HL-60 (cell line): ENCODE measurements around the gene ZC3H7A.

Experiments used
- DNase-seq, 2 experiments: peaks; one replicate each; pipeline ENCODE4 v3.0.0-alpha.2; 2010 to 2020; ENCODE audit warnings: low read depth in 1 of 2, low spot score in 1 of 2
- H3K27ac ChIP-seq: fragments of 250-450 bp; sonication (Bioruptor Pico); replicated peaks from 2 replicates; pipeline ENCODE4 v1.5.1; 2020; ENCODE audit warnings: mild to moderate bottlenecking, moderate library complexity
- H3K27me3 ChIP-seq: fragments of 250-450 bp; sonication (Bioruptor Pico); 2 replicates; pipeline ENCODE4 v1.5.1; 2021; ENCODE audit warnings: mild to moderate bottlenecking, moderate library complexity; ENCODE audit not compliant: insufficient read depth, poor library complexity, severe bottlenecking
- H3K4me3 ChIP-seq: replicated peaks from 2 replicates; pipeline ENCODE4 v1.5.1; 2011; ENCODE audit warnings: mild to moderate bottlenecking, control low read depth, low read length; ENCODE audit not compliant: insufficient read depth
- GABPA ChIP-seq: IDR thresholded peaks from 2 replicates; pipeline ENCODE4 v1.6.1; 2012; ENCODE audit warnings: low read depth
- POLR2AphosphoS5 ChIP-seq: IDR thresholded peaks from 2 replicates; pipeline ENCODE4 v1.6.1; 2012; ENCODE audit warnings: low read depth
- SPI1 ChIP-seq: IDR thresholded peaks from 2 replicates; pipeline ENCODE4 v1.6.1; 2012; ENCODE audit warnings: low read depth, mild to moderate bottlenecking, borderline replicate concordance
- TF ChIP-seq, protein P1 (sequence below): IDR thresholded peaks from 2 replicates; pipeline ENCODE4 v1.6.1; 2012; ENCODE audit warnings: low read depth; ENCODE audit not compliant: insufficient replicate concordance
- TF ChIP-seq, protein P2 (sequence below): IDR thresholded peaks from one replicate; pipeline ENCODE4 v1.5.1; 2011; ENCODE audit warnings: low read length, control low read depth, inconsistent platforms; ENCODE audit not compliant: insufficient read depth

The ZC3H7A gene

DNA sequence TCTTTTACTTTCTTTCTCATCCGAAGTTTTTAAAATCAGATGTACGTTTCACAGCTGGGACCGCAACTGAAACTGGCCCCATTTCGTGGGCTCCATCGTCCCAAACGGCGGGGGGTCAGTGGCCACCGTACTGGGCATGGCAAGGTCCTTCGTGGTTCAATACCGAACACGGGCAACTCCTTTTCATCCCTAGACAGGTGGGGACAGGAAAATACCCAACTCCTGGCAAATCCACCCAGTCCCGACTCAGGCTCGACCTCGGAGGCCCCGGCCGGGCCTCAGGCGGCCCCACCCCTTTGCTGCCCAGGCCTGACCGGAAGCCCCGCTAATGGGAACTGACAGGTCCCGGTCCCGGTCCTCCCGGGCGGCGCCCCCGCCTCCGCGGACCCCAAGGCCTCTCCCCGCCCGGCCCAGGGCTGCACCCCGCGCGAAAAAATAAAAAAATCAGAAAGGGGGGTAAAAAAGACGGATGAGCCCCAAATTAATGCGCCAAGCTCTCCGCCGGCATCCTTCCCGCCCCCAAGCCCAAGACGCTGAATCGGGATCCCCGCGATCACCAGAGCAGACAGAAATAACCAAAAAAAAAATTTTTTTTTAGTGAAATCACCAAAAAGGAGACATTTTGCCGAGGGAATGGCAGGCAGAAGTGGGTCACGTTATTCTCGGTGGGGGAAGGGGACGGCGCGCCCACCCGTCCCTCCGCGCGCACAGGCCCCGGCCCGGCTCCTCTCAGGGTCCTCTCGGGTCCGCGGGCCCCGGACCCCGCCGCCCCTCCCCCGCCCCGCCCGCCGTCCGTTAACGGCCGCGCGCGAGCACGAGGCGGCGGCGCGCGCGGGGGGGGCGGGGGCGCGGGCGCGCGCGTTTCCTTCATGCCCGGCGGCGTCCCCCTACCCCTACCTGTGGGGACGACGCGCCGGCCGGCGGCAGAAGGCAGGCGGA, 562 bp downstream of the ZC3H7A start:
- no peaks in the 10 kb centered on the region for H3K27me3 ChIP-seq

DNA sequence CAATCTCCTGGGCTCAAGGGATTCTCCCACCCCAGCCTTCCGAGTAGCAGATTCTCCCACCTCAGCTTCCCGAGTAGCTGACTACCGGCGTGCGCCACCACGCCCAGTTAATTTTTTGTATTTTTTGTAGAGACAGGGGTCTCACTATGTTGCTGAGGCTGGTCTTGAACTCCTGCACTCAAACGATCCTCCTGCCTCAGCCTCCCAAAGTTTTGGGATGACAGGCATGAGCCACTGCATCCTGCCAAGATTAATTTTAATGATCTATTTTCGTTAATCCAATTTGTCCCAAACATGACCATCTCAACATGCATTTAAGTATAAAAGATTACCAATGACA, 1.2 kb downstream of the ZC3H7A start:
- no peak for DNase-seq
- Histone ChIP-seq H3K27ac (peak overlapping the region; percentile 91), H3K4me3 (peak overlapping the region; percentile 60)

More for the DNA sequence above, 562 bp downstream of the ZC3H7A start:
- peak in 1 of 2 experiments; percentile 15 for DNase-seq
- TF ChIP-seq, protein P1, sequence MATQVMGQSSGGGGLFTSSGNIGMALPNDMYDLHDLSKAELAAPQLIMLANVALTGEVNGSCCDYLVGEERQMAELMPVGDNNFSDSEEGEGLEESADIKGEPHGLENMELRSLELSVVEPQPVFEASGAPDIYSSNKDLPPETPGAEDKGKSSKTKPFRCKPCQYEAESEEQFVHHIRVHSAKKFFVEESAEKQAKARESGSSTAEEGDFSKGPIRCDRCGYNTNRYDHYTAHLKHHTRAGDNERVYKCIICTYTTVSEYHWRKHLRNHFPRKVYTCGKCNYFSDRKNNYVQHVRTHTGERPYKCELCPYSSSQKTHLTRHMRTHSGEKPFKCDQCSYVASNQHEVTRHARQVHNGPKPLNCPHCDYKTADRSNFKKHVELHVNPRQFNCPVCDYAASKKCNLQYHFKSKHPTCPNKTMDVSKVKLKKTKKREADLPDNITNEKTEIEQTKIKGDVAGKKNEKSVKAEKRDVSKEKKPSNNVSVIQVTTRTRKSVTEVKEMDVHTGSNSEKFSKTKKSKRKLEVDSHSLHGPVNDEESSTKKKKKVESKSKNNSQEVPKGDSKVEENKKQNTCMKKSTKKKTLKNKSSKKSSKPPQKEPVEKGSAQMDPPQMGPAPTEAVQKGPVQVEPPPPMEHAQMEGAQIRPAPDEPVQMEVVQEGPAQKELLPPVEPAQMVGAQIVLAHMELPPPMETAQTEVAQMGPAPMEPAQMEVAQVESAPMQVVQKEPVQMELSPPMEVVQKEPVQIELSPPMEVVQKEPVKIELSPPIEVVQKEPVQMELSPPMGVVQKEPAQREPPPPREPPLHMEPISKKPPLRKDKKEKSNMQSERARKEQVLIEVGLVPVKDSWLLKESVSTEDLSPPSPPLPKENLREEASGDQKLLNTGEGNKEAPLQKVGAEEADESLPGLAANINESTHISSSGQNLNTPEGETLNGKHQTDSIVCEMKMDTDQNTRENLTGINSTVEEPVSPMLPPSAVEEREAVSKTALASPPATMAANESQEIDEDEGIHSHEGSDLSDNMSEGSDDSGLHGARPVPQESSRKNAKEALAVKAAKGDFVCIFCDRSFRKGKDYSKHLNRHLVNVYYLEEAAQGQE, result no peak
- 0 out of 2 replicates have a peak, but pooled peaks have one; percentile 16 for TF ChIP-seq POLR2AphosphoS5
- peak overlapping the region; percentile 91 for H3K27ac ChIP-seq
- H3K4me3 ChIP-seq, result peak overlapping the region; percentile 60

DNA sequence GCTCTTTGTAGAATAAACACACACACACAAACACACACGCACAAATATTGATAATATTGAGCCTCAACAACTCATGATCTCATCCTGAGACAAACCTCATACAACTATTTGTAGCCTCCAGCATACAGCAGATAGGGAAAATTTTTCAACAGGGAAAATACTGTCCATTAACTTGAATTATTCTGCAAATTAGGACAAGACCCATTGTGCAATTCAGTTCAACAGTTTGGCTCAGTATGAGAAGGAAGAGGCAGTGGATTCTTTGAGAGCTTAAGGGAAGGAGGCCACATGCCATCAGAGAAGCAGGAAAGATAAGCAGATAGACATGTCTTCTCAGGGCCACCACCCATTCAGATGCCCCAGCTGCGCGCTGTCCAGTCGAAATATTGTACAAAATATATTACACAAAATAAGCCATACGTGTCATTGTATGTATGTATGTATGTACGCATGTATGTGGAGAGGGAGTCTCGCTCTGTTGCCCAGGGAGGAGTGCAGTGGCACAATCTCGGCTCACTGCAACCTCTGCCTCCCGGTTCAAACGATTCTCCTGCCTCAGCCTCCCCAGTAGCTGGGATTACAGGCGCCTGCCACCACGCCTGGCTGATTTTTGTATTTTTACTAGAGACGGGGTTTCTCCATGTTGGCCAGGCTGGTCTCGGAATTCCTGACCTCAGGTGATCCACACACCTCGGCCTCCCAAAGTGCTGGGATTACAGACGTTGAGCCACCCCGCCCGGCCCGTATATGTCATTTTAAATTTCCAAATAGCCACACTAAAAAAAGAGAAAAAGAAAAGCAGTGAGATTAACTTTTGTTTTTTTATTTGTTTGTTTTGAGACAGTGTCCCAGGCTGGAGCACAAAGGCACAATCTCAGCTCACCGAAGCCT, 1.8 kb downstream of the ZC3H7A start:
- H3K27ac ChIP-seq, result peak overlapping the region; percentile 3; the same call in 1 of the 2 replicates
- TF ChIP-seq POLR2AphosphoS5 (no peak), GABPA (no peak), SPI1 (no peak)
- TF ChIP-seq, protein P2, sequence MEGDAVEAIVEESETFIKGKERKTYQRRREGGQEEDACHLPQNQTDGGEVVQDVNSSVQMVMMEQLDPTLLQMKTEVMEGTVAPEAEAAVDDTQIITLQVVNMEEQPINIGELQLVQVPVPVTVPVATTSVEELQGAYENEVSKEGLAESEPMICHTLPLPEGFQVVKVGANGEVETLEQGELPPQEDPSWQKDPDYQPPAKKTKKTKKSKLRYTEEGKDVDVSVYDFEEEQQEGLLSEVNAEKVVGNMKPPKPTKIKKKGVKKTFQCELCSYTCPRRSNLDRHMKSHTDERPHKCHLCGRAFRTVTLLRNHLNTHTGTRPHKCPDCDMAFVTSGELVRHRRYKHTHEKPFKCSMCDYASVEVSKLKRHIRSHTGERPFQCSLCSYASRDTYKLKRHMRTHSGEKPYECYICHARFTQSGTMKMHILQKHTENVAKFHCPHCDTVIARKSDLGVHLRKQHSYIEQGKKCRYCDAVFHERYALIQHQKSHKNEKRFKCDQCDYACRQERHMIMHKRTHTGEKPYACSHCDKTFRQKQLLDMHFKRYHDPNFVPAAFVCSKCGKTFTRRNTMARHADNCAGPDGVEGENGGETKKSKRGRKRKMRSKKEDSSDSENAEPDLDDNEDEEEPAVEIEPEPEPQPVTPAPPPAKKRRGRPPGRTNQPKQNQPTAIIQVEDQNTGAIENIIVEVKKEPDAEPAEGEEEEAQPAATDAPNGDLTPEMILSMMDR, result no peak
- TF ChIP-seq, protein P1, result no peak
- DNase-seq, result peak in 1 of 2 experiments; percentile 19
- peak overlapping the region; percentile 60 for H3K4me3 ChIP-seq
- no peaks in the 10 kb centered on the region for H3K27me3 ChIP-seq

More for the DNA sequence above, 1.2 kb downstream of the ZC3H7A start:
- H3K27me3 ChIP-seq, result no peaks in the 10 kb centered on the region
- TF ChIP-seq GABPA, result no peak
- TF ChIP-seq, protein P2, result no peak
- TF ChIP-seq, protein P1, result no peak
- no peak for TF ChIP-seq SPI1
- TF ChIP-seq POLR2AphosphoS5, result no peak
